ENCODE results near the gene AOPEP.

The AOPEP gene

GRCh38 chr9:94944626-94945025, 218.1 kb downstream of the AOPEP start:
- no peak for TF ChIP-seq CTCF (IDR thresholded peaks at IDR 0.05; ENCODE audit: extremely low read depth, insufficient read depth, missing control alignments)
- DNase-seq (ENCODE audit: low spot score), result no peak
- in situ Hi-C loops (cut with MboI; ENCODE audit: low pct_unique_long_range_greater_than_20kb, low sequenced_read_pairs, unreplicated experiment), result no loop called here

- DNase-seq (ENCODE audit: low spot score), result no peak
- in situ Hi-C loops (cut with MboI; ENCODE audit: low pct_unique_long_range_greater_than_20kb, low sequenced_read_pairs, unreplicated experiment), result no loop called here
- TF ChIP-seq CTCF (IDR thresholded peaks at IDR 0.05; ENCODE audit: extremely low read depth, insufficient read depth, missing control alignments), result no peak
Measured at GRCh38 chr9:94945197-94946144, 219.0 kb downstream of the AOPEP start.

GRCh38 chr9:94946256-94946655, 219.8 kb downstream of the AOPEP start:
- DNase-seq (ENCODE audit: low spot score), result no peak
- in situ Hi-C loops (cut with MboI; ENCODE audit: low pct_unique_long_range_greater_than_20kb, low sequenced_read_pairs, unreplicated experiment), result no loop called here

GRCh38 chr9:94948567-94949235, 222.2 kb downstream of the AOPEP start:
- no peak for TF ChIP-seq CTCF (IDR thresholded peaks at IDR 0.05; ENCODE audit: extremely low read depth, insufficient read depth, missing control alignments)
- no peak for DNase-seq (ENCODE audit: low spot score)
- in situ Hi-C loops (cut with MboI; ENCODE audit: low pct_unique_long_range_greater_than_20kb, low sequenced_read_pairs, unreplicated experiment), result no loop called here

More at GRCh38 chr9:94946256-94946655, 219.8 kb downstream of the AOPEP start:
- no peak for TF ChIP-seq CTCF (IDR thresholded peaks at IDR 0.05; ENCODE audit: extremely low read depth, insufficient read depth, missing control alignments)

GRCh38 chr9:94949370-94949769, 222.9 kb downstream of the AOPEP start:
- no peak for DNase-seq (ENCODE audit: low spot score)
- no peak for TF ChIP-seq CTCF (IDR thresholded peaks at IDR 0.05; ENCODE audit: extremely low read depth, insufficient read depth, missing control alignments)
- in situ Hi-C loops (cut with MboI; ENCODE audit: low pct_unique_long_range_greater_than_20kb, low sequenced_read_pairs, unreplicated experiment), result no loop called here

GRCh38 chr9:94950040-94950578, 223.6 kb downstream of the AOPEP start:
- TF ChIP-seq CTCF (IDR thresholded peaks at IDR 0.05; ENCODE audit: extremely low read depth, insufficient read depth, missing control alignments), result no peak
- in situ Hi-C loops (cut with MboI; ENCODE audit: low pct_unique_long_range_greater_than_20kb, low sequenced_read_pairs, unreplicated experiment), result no loop called here
- no peak for DNase-seq (ENCODE audit: low spot score)

Measured in GM13977 (cell line).